ENCODE data around the gene TMTC4. TPM values are rescaled to one million over a fixed set of nuclear protein-coding genes. Genes with fewer than 3 reads are reported as not detected.

The TMTC4 gene
- total RNA-seq, 1 experiment from 2014 or later, result 15.1 TPM

DNA sequence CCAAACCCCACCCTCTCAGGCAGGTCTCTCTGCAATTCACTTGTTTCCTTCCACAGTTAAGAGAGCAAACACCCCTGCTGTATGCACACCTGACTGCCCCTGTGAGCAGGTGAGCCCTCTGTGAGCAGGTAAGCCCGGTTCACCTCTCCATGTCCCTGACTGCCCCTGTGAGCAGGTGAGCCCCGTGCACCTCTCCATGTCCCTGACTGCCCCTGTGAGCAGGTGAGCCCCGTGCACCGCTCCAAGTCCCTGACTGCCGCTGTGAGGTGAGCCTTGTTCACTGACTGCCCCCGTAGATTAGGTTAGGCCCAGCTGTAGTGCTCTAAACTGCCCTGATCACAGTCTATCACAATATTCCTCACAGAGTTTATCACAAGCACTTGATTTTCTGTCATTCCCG is 29.2 kb downstream of the TMTC4 start:
- TF ChIP-seq, protein P1, sequence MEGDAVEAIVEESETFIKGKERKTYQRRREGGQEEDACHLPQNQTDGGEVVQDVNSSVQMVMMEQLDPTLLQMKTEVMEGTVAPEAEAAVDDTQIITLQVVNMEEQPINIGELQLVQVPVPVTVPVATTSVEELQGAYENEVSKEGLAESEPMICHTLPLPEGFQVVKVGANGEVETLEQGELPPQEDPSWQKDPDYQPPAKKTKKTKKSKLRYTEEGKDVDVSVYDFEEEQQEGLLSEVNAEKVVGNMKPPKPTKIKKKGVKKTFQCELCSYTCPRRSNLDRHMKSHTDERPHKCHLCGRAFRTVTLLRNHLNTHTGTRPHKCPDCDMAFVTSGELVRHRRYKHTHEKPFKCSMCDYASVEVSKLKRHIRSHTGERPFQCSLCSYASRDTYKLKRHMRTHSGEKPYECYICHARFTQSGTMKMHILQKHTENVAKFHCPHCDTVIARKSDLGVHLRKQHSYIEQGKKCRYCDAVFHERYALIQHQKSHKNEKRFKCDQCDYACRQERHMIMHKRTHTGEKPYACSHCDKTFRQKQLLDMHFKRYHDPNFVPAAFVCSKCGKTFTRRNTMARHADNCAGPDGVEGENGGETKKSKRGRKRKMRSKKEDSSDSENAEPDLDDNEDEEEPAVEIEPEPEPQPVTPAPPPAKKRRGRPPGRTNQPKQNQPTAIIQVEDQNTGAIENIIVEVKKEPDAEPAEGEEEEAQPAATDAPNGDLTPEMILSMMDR (conservative IDR thresholded peaks at IDR 0.05; ENCODE audit: low read depth, low read length), result no peak
- no peak for TF ChIP-seq EZH2 (IDR thresholded peaks at IDR 0.05; ENCODE audit: low read length, unreplicated experiment)
- TF ChIP-seq EZH2phosphoT487 (IDR thresholded peaks at IDR 0.05; ENCODE audit: borderline replicate concordance, low read length), result no peak
- no peak for DNase-seq
- Histone ChIP-seq H3K4me2 (ENCODE audit: low read length) (no peak overlapping the region), H3K9me2 (replicated peaks; ENCODE audit: low read length) (no peaks in the 10 kb centered on the region), H3F3A (ENCODE audit: low read length, unreplicated experiment) (no peaks in the 10 kb centered on the region), H3K4me1 (ENCODE audit: insufficient read depth, low read length) (no peaks in the 10 kb centered on the region), H4K20me1 (ENCODE audit: low read length) (no peaks in the 10 kb centered on the region), H3K9ac (ENCODE audit: low read length) (no peak overlapping the region), H3K9me3 (ENCODE audit: low read length) (no peaks in the 10 kb centered on the region), H3K4me3 (ENCODE audit: low read length) (no peak overlapping the region), H3K79me2 (ENCODE audit: low read length) (no peaks in the 10 kb centered on the region), H3K27ac (ENCODE audit: low read length) (no peak overlapping the region), H2AFZ (ENCODE audit: low read length) (no peak overlapping the region), H3K36me3 (ENCODE audit: low read depth, low read length) (no peaks in the 10 kb centered on the region), H3K27me3 (ENCODE audit: low read length) (no peaks in the 10 kb centered on the region)
- ChIA-PET CTCF (no interaction called here), POLR2A (ENCODE audit: unreplicated experiment) (no interaction called here)
- intact Hi-C loops (cut with micrococcal nuclease), result loop anchor here (5.0 kb wide), 1 partner anchor 457 kb away; no protein-coding TSS in a partner anchor
- no TSS peak for BruUV-seq (replicated peaks)
- no peak for ATAC-seq

DNA sequence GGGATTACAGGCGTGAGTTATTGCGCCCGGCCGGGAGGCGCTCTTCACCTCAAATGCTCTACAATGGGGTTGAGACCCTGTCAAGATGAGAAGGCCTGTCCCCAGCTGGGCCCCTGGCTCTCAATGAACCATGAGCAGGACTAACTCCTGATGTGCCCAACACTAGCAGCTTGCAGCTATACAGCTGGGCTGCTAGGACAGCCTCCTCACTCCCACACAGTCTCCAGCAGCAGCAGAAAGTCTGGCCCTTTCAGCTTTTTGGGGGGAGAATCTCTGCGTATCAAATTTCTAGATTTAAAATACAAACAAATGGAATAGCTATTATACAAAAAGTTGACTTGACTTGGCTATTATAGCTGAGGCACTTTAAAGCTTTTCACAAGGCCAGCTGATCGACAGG is 30.2 kb downstream of the TMTC4 start:
- no peaks in the 10 kb centered on the region for H3K4me1 ChIP-seq (ENCODE audit: insufficient read depth, low read length)
- no peak overlapping the region for H3K27ac ChIP-seq (ENCODE audit: low read length)
- no peaks in the 10 kb centered on the region for H3F3A ChIP-seq (ENCODE audit: low read length, unreplicated experiment)
- ATAC-seq (no peak), DNase-seq (no peak)
- no peaks in the 10 kb centered on the region for H3K9me3 ChIP-seq (ENCODE audit: low read length)
- no peak overlapping the region for H3K4me3 ChIP-seq (ENCODE audit: low read length)
- no peak overlapping the region for H3K9ac ChIP-seq (ENCODE audit: low read length)
- no peaks in the 10 kb centered on the region for H3K9me2 ChIP-seq (replicated peaks; ENCODE audit: low read length)
- H3K36me3 ChIP-seq (ENCODE audit: low read depth, low read length), result no peaks in the 10 kb centered on the region
- BruUV-seq (replicated peaks), result no TSS peak
- no peak overlapping the region for H2AFZ ChIP-seq (ENCODE audit: low read length)
- H4K20me1 ChIP-seq (ENCODE audit: low read length), result no peaks in the 10 kb centered on the region
- no peaks in the 10 kb centered on the region for H3K79me2 ChIP-seq (ENCODE audit: low read length)
- ChIA-PET CTCF (interaction anchor here (0.5 kb wide), 1 partner anchor 835 kb away, joined by 4 read pairs; no protein-coding TSS in a partner anchor), POLR2A (ENCODE audit: unreplicated experiment) (no interaction called here)
- no peaks in the 10 kb centered on the region for H3K27me3 ChIP-seq (ENCODE audit: low read length)
- TF ChIP-seq EZH2phosphoT487 (IDR thresholded peaks at IDR 0.05; ENCODE audit: borderline replicate concordance, low read length) (no peak), EZH2 (IDR thresholded peaks at IDR 0.05; ENCODE audit: low read length, unreplicated experiment) (no peak)
- TF ChIP-seq, protein P1 (conservative IDR thresholded peaks at IDR 0.05; ENCODE audit: low read depth, low read length), result no peak
- intact Hi-C loops (cut with micrococcal nuclease), result no loop called here
- no peak overlapping the region for H3K4me2 ChIP-seq (ENCODE audit: low read length)

DNA sequence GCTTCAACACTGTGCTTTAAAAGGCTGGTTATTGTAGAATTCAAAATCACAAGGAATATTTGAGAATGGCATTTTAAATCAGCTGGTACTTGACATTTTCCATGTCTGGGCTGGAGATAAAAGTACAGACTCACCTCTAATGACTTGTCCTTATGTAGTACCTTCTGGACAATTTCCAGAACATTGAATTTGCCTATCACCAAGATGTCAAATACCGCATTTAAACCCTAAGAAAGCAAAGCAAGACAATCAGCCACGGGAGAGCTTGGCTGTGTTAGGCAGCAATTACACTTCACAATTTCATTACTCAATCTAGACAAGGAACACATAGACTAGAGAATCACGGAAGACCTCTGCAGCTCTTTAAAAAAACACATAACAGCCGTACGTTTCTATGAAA is 36.8 kb downstream of the TMTC4 start:
- ChIA-PET POLR2A (ENCODE audit: unreplicated experiment) (no interaction called here), CTCF (no interaction called here)
- Histone ChIP-seq H3K27me3 (ENCODE audit: low read length) (no peaks in the 10 kb centered on the region), H3K4me2 (ENCODE audit: low read length) (no peak overlapping the region), H3K4me3 (ENCODE audit: low read length) (no peak overlapping the region), H3K9me2 (replicated peaks; ENCODE audit: low read length) (no peaks in the 10 kb centered on the region), H4K20me1 (ENCODE audit: low read length) (no peaks in the 10 kb centered on the region), H3K27ac (ENCODE audit: low read length) (no peak overlapping the region), H3K36me3 (ENCODE audit: low read depth, low read length) (no peaks in the 10 kb centered on the region), H3F3A (ENCODE audit: low read length, unreplicated experiment) (no peaks in the 10 kb centered on the region), H3K79me2 (ENCODE audit: low read length) (no peaks in the 10 kb centered on the region), H3K4me1 (ENCODE audit: insufficient read depth, low read length) (peaks cover 8% of the 10 kb centered on the region; the same call in 1 of the 2 replicates), H2AFZ (ENCODE audit: low read length) (no peak overlapping the region), H3K9ac (ENCODE audit: low read length) (no peak overlapping the region), H3K9me3 (ENCODE audit: low read length) (no peaks in the 10 kb centered on the region)
- TF ChIP-seq, protein P1 (conservative IDR thresholded peaks at IDR 0.05; ENCODE audit: low read depth, low read length), result no peak
- TF ChIP-seq EZH2 (IDR thresholded peaks at IDR 0.05; ENCODE audit: low read length, unreplicated experiment) (no peak), EZH2phosphoT487 (IDR thresholded peaks at IDR 0.05; ENCODE audit: borderline replicate concordance, low read length) (no peak)
- no TSS peak for BruUV-seq (replicated peaks)
- intact Hi-C loops (cut with micrococcal nuclease), result no loop called here
- ATAC-seq (no peak), DNase-seq (no peak)

Measured in PC-3 (cell line).